WTC11 (cell line): ENCODE data around the gene MAML3.

ENCODE experiments used
- ATF6 ChIP-seq: sonication (generic); formaldehyde crosslinking; IDR thresholded peaks from 2 replicates; pipeline ENCODE4 v1.8.1; 2023; ENCODE audit warnings: mild to moderate bottlenecking, missing genetic modification reagents
- CREM ChIP-seq: sonication (generic); formaldehyde crosslinking; IDR thresholded peaks from 2 replicates; pipeline ENCODE4 v1.8.1; 2022; ENCODE audit warnings: mild to moderate bottlenecking, missing genetic modification reagents, moderate library complexity
- CTCF ChIP-seq: fragments of 200-600 bp; IDR thresholded peaks from 2 replicates; pipeline ENCODE4 v1.8.0; 2022; ENCODE audit warnings: antibody characterized with exemption
- ELF4 ChIP-seq: sonication (generic); formaldehyde crosslinking; IDR thresholded peaks from 2 replicates; pipeline ENCODE4 v1.8.1; 2022; ENCODE audit warnings: low read depth, mild to moderate bottlenecking, moderate library complexity, missing genetic modification reagents
- JUN ChIP-seq: sonication (generic); formaldehyde crosslinking; IDR thresholded peaks from 2 replicates; pipeline ENCODE4 v1.8.0; 2023; ENCODE audit warnings: mild to moderate bottlenecking, missing genetic modification reagents
- KAT7 ChIP-seq: sonication (generic); formaldehyde crosslinking; IDR thresholded peaks from 2 replicates; pipeline ENCODE4 v1.8.1; 2023; ENCODE audit warnings: missing genetic modification reagents, mild to moderate bottlenecking, borderline replicate concordance
- MAX ChIP-seq: sonication (generic); formaldehyde crosslinking; IDR thresholded peaks from 2 replicates; pipeline ENCODE4 v1.8.0; 2022; ENCODE audit warnings: mild to moderate bottlenecking, missing genetic modification reagents
- NFE2L1 ChIP-seq: sonication (generic); formaldehyde crosslinking; IDR thresholded peaks from 2 replicates; pipeline ENCODE4 v1.8.1; 2023; ENCODE audit warnings: missing genetic modification reagents
- NR2C2 ChIP-seq: sonication (generic); formaldehyde crosslinking; IDR thresholded peaks from 2 replicates; pipeline ENCODE4 v1.8.0; 2022; ENCODE audit warnings: mild to moderate bottlenecking, missing genetic modification reagents
- TCF7 ChIP-seq: sonication (generic); formaldehyde crosslinking; IDR thresholded peaks from 2 replicates; pipeline ENCODE4 v1.8.0; 2022; ENCODE audit warnings: mild to moderate bottlenecking, low read depth, missing genetic modification reagents, moderate library complexity
- TEAD4 ChIP-seq: sonication (generic); formaldehyde crosslinking; IDR thresholded peaks from 2 replicates; pipeline ENCODE4 v1.8.0; 2022; ENCODE audit warnings: mild to moderate bottlenecking, missing genetic modification reagents
- ZBTB21 ChIP-seq: sonication (generic); formaldehyde crosslinking; IDR thresholded peaks from 2 replicates; pipeline ENCODE4 v1.8.1; 2023; ENCODE audit warnings: mild to moderate bottlenecking, missing genetic modification reagents, borderline replicate concordance
- ZNF281 ChIP-seq: sonication (generic); formaldehyde crosslinking; IDR thresholded peaks from 2 replicates; pipeline ENCODE4 v1.8.0; 2023; ENCODE audit warnings: mild to moderate bottlenecking, missing genetic modification reagents

GRCh38 chr4:139988863-139989765 lies 164.9 kb downstream of the MAML3 start:
- TF ChIP-seq MAX (CRISPR knock-in tag) (no peak), CTCF (no peak), CREM (CRISPR knock-in tag) (no peak), NFE2L1 (CRISPR knock-in tag) (no peak), KAT7 (CRISPR knock-in tag) (no peak), ZBTB21 (no peak), TCF7 (CRISPR knock-in tag) (no peak), JUN (CRISPR knock-in tag) (no peak), TEAD4 (CRISPR knock-in tag) (no peak), NR2C2 (CRISPR knock-in tag) (no peak), ZNF281 (CRISPR knock-in tag) (no peak), ATF6 (CRISPR knock-in tag) (no peak), ELF4 (CRISPR knock-in tag) (no peak)
